HEK293 (cell line): ENCODE results near the gene CD68.

Source experiments
- KLF7 ChIP-seq: fragments of 450-650 bp; formaldehyde crosslinking; IDR thresholded peaks from 2 replicates; pipeline ENCODE4 v1.5.1; 2016; ENCODE audit warnings: missing biosample characterization, missing genetic modification characterization, borderline replicate concordance
- SALL2 ChIP-seq: fragments of 450-650 bp; formaldehyde crosslinking; IDR thresholded peaks from 2 replicates; pipeline ENCODE4 v1.5.0; 2017; ENCODE audit warnings: missing biosample characterization, mild to moderate bottlenecking, missing genetic modification characterization, borderline replicate concordance
- ZBTB1 ChIP-seq: fragments of 450-650 bp; formaldehyde crosslinking; IDR thresholded peaks from 2 replicates; pipeline ENCODE4 v1.5.1; 2016; ENCODE audit warnings: missing biosample characterization, missing genetic modification characterization
- ZNF133 ChIP-seq: fragments of 450-650 bp; formaldehyde crosslinking; IDR thresholded peaks from 2 replicates; pipeline ENCODE4 v1.5.1; 2016; ENCODE audit warnings: missing biosample characterization, missing genetic modification characterization
- ZNF274 ChIP-seq, 2 experiments: fragments of 200-500 bp in 1 of 2; fragments of 450-650 bp in 1 of 2; sonication (Bioruptor generic) in 1 of 2; formaldehyde crosslinking in 1 of 2; IDR thresholded peaks; 2 replicates each; pipeline versions ENCODE4 v1.5.1 to v1.6.1; 2014 to 2016; ENCODE audit warnings: borderline replicate concordance in 1 of 2, inconsistent platforms in 1 of 2, low read length in 1 of 2, missing biosample characterization in 1 of 2, missing genetic modification characterization in 1 of 2
- ZNF561 ChIP-seq: fragments of 450-650 bp; IDR thresholded peaks from 2 replicates; pipeline ENCODE4 v1.5.1; 2018; ENCODE audit warnings: missing biosample characterization, missing genetic modification characterization, borderline replicate concordance
- ZNF664 ChIP-seq: fragments of 450-650 bp; formaldehyde crosslinking; IDR thresholded peaks from 2 replicates; pipeline ENCODE4 v1.5.1; 2016; ENCODE audit warnings: missing biosample characterization, missing genetic modification characterization
- ZNF670 ChIP-seq: fragments of 450-650 bp; formaldehyde crosslinking; IDR thresholded peaks from 2 replicates; pipeline ENCODE4 v1.5.1; 2016; ENCODE audit warnings: missing biosample characterization, missing genetic modification characterization, low read depth
- ZSCAN30 ChIP-seq: fragments of 450-650 bp; IDR thresholded peaks from 2 replicates; pipeline ENCODE4 v1.5.1; 2018; ENCODE audit warnings: missing biosample characterization, mild to moderate bottlenecking, missing genetic modification characterization, moderate library complexity
- TF ChIP-seq, protein P1 (sequence below): fragments of 450-650 bp; formaldehyde crosslinking; IDR thresholded peaks from 2 replicates; pipeline ENCODE4 v1.5.1; 2016; ENCODE audit warnings: missing biosample characterization, missing genetic modification characterization
- TF ChIP-seq, protein P2 (sequence below): sonication (generic); formaldehyde crosslinking; IDR thresholded peaks from 2 replicates; pipeline ENCODE4 v1.8.1; 2022; ENCODE audit warnings: mild to moderate bottlenecking, moderate library complexity, missing genetic modification reagents
- TF ChIP-seq, protein P3 (sequence below): fragments of 450-650 bp; formaldehyde crosslinking; IDR thresholded peaks from 2 replicates; pipeline ENCODE4 v1.5.1; 2016; ENCODE audit warnings: missing biosample characterization, missing genetic modification characterization
- TF ChIP-seq, protein P4 (sequence below): fragments of 450-650 bp; formaldehyde crosslinking; IDR thresholded peaks from 2 replicates; pipeline ENCODE4 v1.5.1; 2016; ENCODE audit warnings: missing biosample characterization, missing genetic modification characterization, borderline replicate concordance

DNA sequence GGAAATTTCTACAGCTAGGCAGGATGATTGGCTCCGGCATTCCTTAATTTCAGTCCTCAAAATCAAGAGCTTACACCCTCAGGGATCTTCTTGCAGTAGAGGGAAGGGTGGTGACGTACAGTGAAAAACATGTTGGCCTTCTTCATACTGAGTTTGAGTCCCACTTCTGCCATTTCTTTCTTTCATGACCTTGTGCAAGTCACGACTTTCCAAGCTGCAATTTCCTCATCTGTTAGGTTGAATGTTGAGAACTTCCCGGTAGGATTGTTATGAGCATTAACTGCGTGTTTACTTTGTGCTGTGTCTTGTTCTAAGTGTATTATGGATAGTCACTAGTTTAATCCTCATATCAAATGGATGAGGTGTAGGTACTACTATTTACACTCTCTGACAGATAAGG, 9.9 kb upstream of the CD68 start:
- TF ChIP-seq, protein P1, sequence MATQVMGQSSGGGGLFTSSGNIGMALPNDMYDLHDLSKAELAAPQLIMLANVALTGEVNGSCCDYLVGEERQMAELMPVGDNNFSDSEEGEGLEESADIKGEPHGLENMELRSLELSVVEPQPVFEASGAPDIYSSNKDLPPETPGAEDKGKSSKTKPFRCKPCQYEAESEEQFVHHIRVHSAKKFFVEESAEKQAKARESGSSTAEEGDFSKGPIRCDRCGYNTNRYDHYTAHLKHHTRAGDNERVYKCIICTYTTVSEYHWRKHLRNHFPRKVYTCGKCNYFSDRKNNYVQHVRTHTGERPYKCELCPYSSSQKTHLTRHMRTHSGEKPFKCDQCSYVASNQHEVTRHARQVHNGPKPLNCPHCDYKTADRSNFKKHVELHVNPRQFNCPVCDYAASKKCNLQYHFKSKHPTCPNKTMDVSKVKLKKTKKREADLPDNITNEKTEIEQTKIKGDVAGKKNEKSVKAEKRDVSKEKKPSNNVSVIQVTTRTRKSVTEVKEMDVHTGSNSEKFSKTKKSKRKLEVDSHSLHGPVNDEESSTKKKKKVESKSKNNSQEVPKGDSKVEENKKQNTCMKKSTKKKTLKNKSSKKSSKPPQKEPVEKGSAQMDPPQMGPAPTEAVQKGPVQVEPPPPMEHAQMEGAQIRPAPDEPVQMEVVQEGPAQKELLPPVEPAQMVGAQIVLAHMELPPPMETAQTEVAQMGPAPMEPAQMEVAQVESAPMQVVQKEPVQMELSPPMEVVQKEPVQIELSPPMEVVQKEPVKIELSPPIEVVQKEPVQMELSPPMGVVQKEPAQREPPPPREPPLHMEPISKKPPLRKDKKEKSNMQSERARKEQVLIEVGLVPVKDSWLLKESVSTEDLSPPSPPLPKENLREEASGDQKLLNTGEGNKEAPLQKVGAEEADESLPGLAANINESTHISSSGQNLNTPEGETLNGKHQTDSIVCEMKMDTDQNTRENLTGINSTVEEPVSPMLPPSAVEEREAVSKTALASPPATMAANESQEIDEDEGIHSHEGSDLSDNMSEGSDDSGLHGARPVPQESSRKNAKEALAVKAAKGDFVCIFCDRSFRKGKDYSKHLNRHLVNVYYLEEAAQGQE (tag by site-specific recombination), result no peak
- TF ChIP-seq ZNF561 (tag by site-specific recombination) (no peak), KLF7 (tag by site-specific recombination) (no peak), SALL2 (no peak), ZNF670 (no peak), ZNF133 (tag by site-specific recombination) (no peak), ZNF274 (IDR thresholded peaks at IDR 0.05; ENCODE audit: low read length) (no peak), ZNF274 (tag by site-specific recombination; IDR thresholded peaks at IDR 0.05; ENCODE audit: borderline replicate concordance) (no peak), ZSCAN30 (tag by site-specific recombination) (no peak), ZNF664 (tag by site-specific recombination) (no peak), ZBTB1 (tag by site-specific recombination) (no peak)
- TF ChIP-seq, protein P2, sequence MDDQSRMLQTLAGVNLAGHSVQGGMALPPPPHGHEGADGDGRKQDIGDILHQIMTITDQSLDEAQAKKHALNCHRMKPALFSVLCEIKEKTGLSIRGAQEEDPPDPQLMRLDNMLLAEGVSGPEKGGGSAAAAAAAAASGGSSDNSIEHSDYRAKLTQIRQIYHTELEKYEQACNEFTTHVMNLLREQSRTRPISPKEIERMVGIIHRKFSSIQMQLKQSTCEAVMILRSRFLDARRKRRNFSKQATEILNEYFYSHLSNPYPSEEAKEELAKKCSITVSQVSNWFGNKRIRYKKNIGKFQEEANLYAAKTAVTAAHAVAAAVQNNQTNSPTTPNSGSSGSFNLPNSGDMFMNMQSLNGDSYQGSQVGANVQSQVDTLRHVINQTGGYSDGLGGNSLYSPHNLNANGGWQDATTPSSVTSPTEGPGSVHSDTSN (CRISPR knock-in tag), result no peak
- TF ChIP-seq, protein P3, sequence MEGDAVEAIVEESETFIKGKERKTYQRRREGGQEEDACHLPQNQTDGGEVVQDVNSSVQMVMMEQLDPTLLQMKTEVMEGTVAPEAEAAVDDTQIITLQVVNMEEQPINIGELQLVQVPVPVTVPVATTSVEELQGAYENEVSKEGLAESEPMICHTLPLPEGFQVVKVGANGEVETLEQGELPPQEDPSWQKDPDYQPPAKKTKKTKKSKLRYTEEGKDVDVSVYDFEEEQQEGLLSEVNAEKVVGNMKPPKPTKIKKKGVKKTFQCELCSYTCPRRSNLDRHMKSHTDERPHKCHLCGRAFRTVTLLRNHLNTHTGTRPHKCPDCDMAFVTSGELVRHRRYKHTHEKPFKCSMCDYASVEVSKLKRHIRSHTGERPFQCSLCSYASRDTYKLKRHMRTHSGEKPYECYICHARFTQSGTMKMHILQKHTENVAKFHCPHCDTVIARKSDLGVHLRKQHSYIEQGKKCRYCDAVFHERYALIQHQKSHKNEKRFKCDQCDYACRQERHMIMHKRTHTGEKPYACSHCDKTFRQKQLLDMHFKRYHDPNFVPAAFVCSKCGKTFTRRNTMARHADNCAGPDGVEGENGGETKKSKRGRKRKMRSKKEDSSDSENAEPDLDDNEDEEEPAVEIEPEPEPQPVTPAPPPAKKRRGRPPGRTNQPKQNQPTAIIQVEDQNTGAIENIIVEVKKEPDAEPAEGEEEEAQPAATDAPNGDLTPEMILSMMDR (tag by site-specific recombination), result no peak
- TF ChIP-seq, protein P4, sequence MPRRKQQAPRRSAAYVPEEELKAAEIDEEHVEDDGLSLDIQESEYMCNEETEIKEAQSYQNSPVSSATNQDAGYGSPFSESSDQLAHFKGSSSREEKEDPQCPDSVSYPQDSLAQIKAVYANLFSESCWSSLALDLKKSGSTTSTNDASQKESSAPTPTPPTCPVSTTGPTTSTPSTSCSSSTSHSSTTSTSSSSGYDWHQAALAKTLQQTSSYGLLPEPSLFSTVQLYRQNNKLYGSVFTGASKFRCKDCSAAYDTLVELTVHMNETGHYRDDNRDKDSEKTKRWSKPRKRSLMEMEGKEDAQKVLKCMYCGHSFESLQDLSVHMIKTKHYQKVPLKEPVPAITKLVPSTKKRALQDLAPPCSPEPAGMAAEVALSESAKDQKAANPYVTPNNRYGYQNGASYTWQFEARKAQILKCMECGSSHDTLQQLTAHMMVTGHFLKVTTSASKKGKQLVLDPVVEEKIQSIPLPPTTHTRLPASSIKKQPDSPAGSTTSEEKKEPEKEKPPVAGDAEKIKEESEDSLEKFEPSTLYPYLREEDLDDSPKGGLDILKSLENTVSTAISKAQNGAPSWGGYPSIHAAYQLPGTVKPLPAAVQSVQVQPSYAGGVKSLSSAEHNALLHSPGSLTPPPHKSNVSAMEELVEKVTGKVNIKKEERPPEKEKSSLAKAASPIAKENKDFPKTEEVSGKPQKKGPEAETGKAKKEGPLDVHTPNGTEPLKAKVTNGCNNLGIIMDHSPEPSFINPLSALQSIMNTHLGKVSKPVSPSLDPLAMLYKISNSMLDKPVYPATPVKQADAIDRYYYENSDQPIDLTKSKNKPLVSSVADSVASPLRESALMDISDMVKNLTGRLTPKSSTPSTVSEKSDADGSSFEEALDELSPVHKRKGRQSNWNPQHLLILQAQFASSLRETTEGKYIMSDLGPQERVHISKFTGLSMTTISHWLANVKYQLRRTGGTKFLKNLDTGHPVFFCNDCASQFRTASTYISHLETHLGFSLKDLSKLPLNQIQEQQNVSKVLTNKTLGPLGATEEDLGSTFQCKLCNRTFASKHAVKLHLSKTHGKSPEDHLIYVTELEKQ (tag by site-specific recombination), result no peak
